GM21529 (cell line): ENCODE measurements around the gene FANCD2.
"Not testable (repeated sequence)": the region's sequence is repeated elsewhere in the genome, so short reads cannot be mapped to it uniquely, and the experiment has no call there.

ENCODE experiments used
- ATAC-seq: cut with Tn5 transposase; IDR thresholded peaks from one replicate; pipeline ENCODE4 v1.9.1; 2021; ENCODE audit not compliant: unreplicated experiment

The FANCD2 gene

GRCh38 chr3:10012106-10012505, 14.1 kb upstream of the FANCD2 start:
- no peak for ATAC-seq

- ATAC-seq: no peak
These were observed 10.8 kb upstream of the FANCD2 start for GRCh38 chr3:10015461-10015904.

GRCh38 chr3:10017636-10018292, 8.5 kb upstream of the FANCD2 start:
- ATAC-seq: no peak

GRCh38 chr3:10018806-10019205, 7.4 kb upstream of the FANCD2 start:
- ATAC-seq: not testable (repeated sequence)

GRCh38 chr3:10019326-10019725, 6.9 kb upstream of the FANCD2 start:
- no peak for ATAC-seq

- no peak for ATAC-seq
These were observed 4.1 kb upstream of the FANCD2 start for GRCh38 chr3:10021856-10022775.

- ATAC-seq: no peak
These were observed 2.5 kb upstream of the FANCD2 start for GRCh38 chr3:10023587-10024310.

- ATAC-seq: no peak
These were observed 793 bp upstream of the FANCD2 start for GRCh38 chr3:10025205-10026083.

GRCh38 chr3:10041034-10041433, 14.8 kb downstream of the FANCD2 start:
- ATAC-seq: no peak

- ATAC-seq: no peak
These were observed 21.6 kb downstream of the FANCD2 start for GRCh38 chr3:10047876-10048275.

- ATAC-seq: not testable (repeated sequence)
These were observed 26.8 kb downstream of the FANCD2 start for GRCh38 chr3:10053054-10053453.

- ATAC-seq: no peak
These were observed 28.9 kb downstream of the FANCD2 start for GRCh38 chr3:10055097-10055496.

GRCh38 chr3:10070077-10070476, 43.8 kb downstream of the FANCD2 start:
- not testable (repeated sequence) for ATAC-seq

- ATAC-seq: no peak
These were observed 48.4 kb downstream of the FANCD2 start for GRCh38 chr3:10074666-10075065.

GRCh38 chr3:10081871-10082270, 55.6 kb downstream of the FANCD2 start:
- no peak for ATAC-seq

- no peak for ATAC-seq
These were observed 59.5 kb downstream of the FANCD2 start for GRCh38 chr3:10085738-10086137.

- no peak for ATAC-seq
These were observed 62.0 kb downstream of the FANCD2 start for GRCh38 chr3:10088256-10088655.

GRCh38 chr3:10090179-10090578, 63.9 kb downstream of the FANCD2 start:
- no peak for ATAC-seq

GRCh38 chr3:10090774-10091173, 64.5 kb downstream of the FANCD2 start:
- ATAC-seq: not testable (repeated sequence)

- not testable (repeated sequence) for ATAC-seq
These were observed 65.2 kb downstream of the FANCD2 start for GRCh38 chr3:10091387-10091786.
